Activated CD4-positive, alpha-beta memory T cell treated with anti-CD3 and anti-CD28 coated beads, Interleukin-2, amount 10 ng/mL, durations not matched to agents 7 days and 5 days (primary cell): ENCODE data around the gene ZNF692. TPM values are rescaled to one million over a fixed set of nuclear protein-coding genes. Genes with fewer than 3 reads are reported as not detected.
A peak's percentile ranks its signal among the peaks of the same experiment; 100 is the strongest.

Experiments used
- CTCF ChIA-PET: fragments of 350-600 bp; sonication (Branson Sonifier 250); formaldehyde crosslinking; loops from one replicate; lab custom pipeline; 2021; ENCODE audit warnings: antibody characterized with exemption, inconsistent platforms; lab: Charles Lee
- POLR2A ChIA-PET: fragments of 350-600 bp; sonication (Branson Sonifier 250); formaldehyde crosslinking; loops from one replicate; lab custom pipeline; 2021; ENCODE audit warnings: antibody characterized with exemption; lab: Charles Lee
- DNase-seq: peaks from one replicate; pipeline ENCODE4 v3.0.0-alpha.2; 2020
- H3K27ac Mint-ChIP-seq: one replicate; pipeline ENCODE4 v1.8.0; 2021; ENCODE audit warnings: mild to moderate bottlenecking, mixed read lengths
- H3K27me3 Mint-ChIP-seq: one replicate; pipeline ENCODE4 v1.8.0; 2021; ENCODE audit warnings: mixed read lengths
- H3K36me3 Mint-ChIP-seq: one replicate; pipeline ENCODE4 v1.8.0; 2021; ENCODE audit warnings: low read depth, mixed read lengths
- H3K4me1 Mint-ChIP-seq: one replicate; pipeline ENCODE4 v1.8.0; 2021; ENCODE audit warnings: mixed read lengths
- H3K4me3 Mint-ChIP-seq: one replicate; pipeline ENCODE4 v1.8.0; 2021; ENCODE audit warnings: mild to moderate bottlenecking, mixed read lengths
- H3K9me3 Mint-ChIP-seq: one replicate; pipeline ENCODE4 v1.8.0; 2021; ENCODE audit warnings: mixed read lengths
- total RNA-seq, 2 experiments: library from RNA; stranded (reverse); gene quantifications; one replicate each; pipeline ENCODE4 v1.2.3, GENCODE V29; 2021

Gene ZNF692
- total RNA-seq, 2 experiments from 2014 or later = 45.9 to 49.8 TPM

DNA sequence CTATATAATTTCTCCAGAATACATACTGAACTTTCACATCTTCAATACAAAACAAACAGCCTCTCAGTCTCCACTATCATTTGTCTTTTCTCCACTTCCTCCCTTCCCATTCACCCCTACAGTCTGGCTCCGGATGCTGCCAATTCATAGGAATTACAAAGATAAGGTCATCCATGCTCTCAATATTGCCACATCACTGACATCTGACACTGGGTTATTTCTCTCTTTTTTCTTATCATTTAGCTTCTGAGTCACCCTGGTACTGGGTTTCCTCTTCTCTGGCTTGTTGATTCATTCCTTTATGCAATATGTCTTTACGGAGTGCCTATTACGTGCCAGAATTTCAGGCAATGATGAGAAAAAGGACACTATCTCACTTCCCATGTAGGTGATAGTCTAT, 30.0 kb downstream of the ZNF692 start:
- POLR2A ChIA-PET = interaction anchor here (0.9 to 8.0 kb wide), 3 partner anchors 9 to 30 kb away, joined by 4 to 136 read pairs (median 7); partner anchors contain the start of genes ZNF672 and ZNF692
- Mint-ChIP-seq H3K4me1 (peaks cover 32% of the 10 kb centered on the region), H3K36me3 (peaks cover 19% of the 10 kb centered on the region), H3K9me3 (no peaks in the 10 kb centered on the region), H3K4me3 (no peak overlapping the region), H3K27me3 (peaks cover 10% of the 10 kb centered on the region), H3K27ac (no peak overlapping the region)
- no peak for DNase-seq
- CTCF ChIA-PET = interaction anchor here (1.7 to 4.1 kb wide), 2 partner anchors 9 to 30 kb away, joined by 4 to 69 read pairs; partner anchors contain the start of genes ZNF672 and ZNF692

GRCh38 chr1:248825909-248826760, 32.8 kb downstream of the ZNF692 start, which contains the start of gene SH3BP5L:
TSS of gene SH3BP5L (minus strand) at chr1:248825915. CDS start at chr1:248824935, 980 bp downstream.
- Mint-ChIP-seq H3K9me3 (no peaks in the 10 kb centered on the region), H3K27ac (peak within 1 kb of the TSS; percentile 98), H3K4me1 (peaks cover 56% of the 10 kb centered on the region), H3K4me3 (peak within 1 kb of the TSS; percentile 84), H3K36me3 (peaks cover 34% of the 10 kb centered on the region), H3K27me3 (peaks cover 2% of the 10 kb centered on the region)
- peak; percentile 91 for DNase-seq
- POLR2A ChIA-PET = interaction anchor here (0.7 to 8.0 kb wide), 16 partner anchors 9 to 100 kb away, joined by 3 to 136 read pairs (median 4); partner anchors contain the start of genes ZNF672 and ZNF692
- CTCF ChIA-PET = interaction anchor here (0.8 to 4.1 kb wide), 10 partner anchors 9 to 422 kb away, joined by 3 to 69 read pairs (median 4); partner anchors contain the start of genes ZNF672 and ZNF692

- H3K4me3 Mint-ChIP-seq = peak overlapping the region; percentile 84
- peaks cover 38% of the 10 kb centered on the region for H3K36me3 Mint-ChIP-seq
- ChIA-PET CTCF (interaction anchor here (0.9 to 4.1 kb wide), 9 partner anchors 10 to 421 kb away, joined by 3 to 69 read pairs (median 4); partner anchors contain the start of genes ZNF672 and ZNF692), POLR2A (interaction anchor here (0.7 to 8.0 kb wide), 12 partner anchors 8 to 101 kb away, joined by 3 to 136 read pairs (median 4); partner anchors contain the start of genes ZNF672 and ZNF692)
- H3K27me3 Mint-ChIP-seq = no peaks in the 10 kb centered on the region
- DNase-seq = no peak
- no peaks in the 10 kb centered on the region for H3K9me3 Mint-ChIP-seq
- peaks cover 61% of the 10 kb centered on the region for H3K4me1 Mint-ChIP-seq
- H3K27ac Mint-ChIP-seq = peak overlapping the region; percentile 98
Measured at GRCh38 chr1:248825573-248825908, 33.3 kb downstream of the ZNF692 start.

- ChIA-PET CTCF (interaction anchor here (1.1 to 4.1 kb wide), 3 partner anchors 13 to 49 kb away, joined by 3 to 69 read pairs (median 4); partner anchors contain the start of gene ZNF672), POLR2A (interaction anchor here (1.5 to 8.0 kb wide), 7 partner anchors 8 to 101 kb away, joined by 4 to 136 read pairs (median 8); partner anchors contain the start of genes ZNF672 and ZNF692)
- Mint-ChIP-seq H3K36me3 (peaks cover 42% of the 10 kb centered on the region), H3K9me3 (no peaks in the 10 kb centered on the region), H3K27ac (peak overlapping the region; percentile 98), H3K4me3 (peak overlapping the region; percentile 84), H3K4me1 (peaks cover 64% of the 10 kb centered on the region), H3K27me3 (no peaks in the 10 kb centered on the region)
- DNase-seq = no peak
Measured at GRCh38 chr1:248825136-248825535, 33.7 kb downstream of the ZNF692 start.

- Mint-ChIP-seq H3K27me3 (no peaks in the 10 kb centered on the region), H3K27ac (peak overlapping the region; percentile 98), H3K4me3 (peak overlapping the region; percentile 84), H3K36me3 (peaks cover 44% of the 10 kb centered on the region), H3K4me1 (peaks cover 67% of the 10 kb centered on the region), H3K9me3 (no peaks in the 10 kb centered on the region)
- CTCF ChIA-PET = no interaction called here
- POLR2A ChIA-PET = interaction anchor here (1.7 to 8.0 kb wide), 5 partner anchors 13 to 38 kb away, joined by 4 to 136 read pairs (median 17); partner anchors contain the start of genes ZNF672 and ZNF692
- DNase-seq = no peak
Measured at GRCh38 chr1:248824701-248825100, 34.2 kb downstream of the ZNF692 start.

- Mint-ChIP-seq H3K27ac (peak overlapping the region; percentile 98), H3K4me3 (peak overlapping the region; percentile 84), H3K9me3 (no peaks in the 10 kb centered on the region), H3K4me1 (peaks cover 68% of the 10 kb centered on the region), H3K27me3 (no peaks in the 10 kb centered on the region), H3K36me3 (peaks cover 45% of the 10 kb centered on the region)
- ChIA-PET CTCF (no interaction called here), POLR2A (interaction anchor here (1.7 to 8.0 kb wide), 3 partner anchors 13 to 35 kb away, joined by 4 to 136 read pairs (median 25); partner anchors contain the start of genes ZNF672 and ZNF692)
- DNase-seq = no peak
Measured at GRCh38 chr1:248824301-248824700, 34.6 kb downstream of the ZNF692 start.

DNA sequence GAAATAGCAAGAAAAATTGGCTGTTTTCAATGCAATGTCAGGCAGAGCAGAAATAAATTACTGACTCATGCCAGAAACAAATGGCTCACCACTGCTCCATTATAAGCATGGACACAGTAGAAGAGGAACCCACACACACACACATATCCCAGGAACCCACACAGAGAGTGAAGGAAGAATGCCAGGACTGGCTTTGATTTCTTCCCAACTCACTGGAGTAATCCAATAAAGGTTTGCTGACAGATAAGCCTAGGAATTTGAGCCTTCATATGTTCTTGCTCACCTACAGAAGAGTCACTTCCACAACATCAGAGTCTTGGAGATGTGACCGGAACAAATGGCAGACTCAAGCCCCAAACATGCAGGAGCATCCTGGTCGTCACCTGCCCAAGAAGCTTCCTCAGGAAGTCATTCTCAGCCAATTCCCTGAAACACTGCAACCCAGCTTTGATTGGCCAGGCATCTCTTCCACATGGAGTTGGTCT, 35.3 kb downstream of the ZNF692 start:
- H3K27ac Mint-ChIP-seq = no peak overlapping the region
- no peaks in the 10 kb centered on the region for H3K9me3 Mint-ChIP-seq
- ChIA-PET CTCF (no interaction called here), POLR2A (interaction anchor here (0.6 to 8.0 kb wide), 2 partner anchors 14 to 35 kb away, joined by 3 to 136 read pairs; partner anchors contain the start of genes ZNF672 and ZNF692)
- H3K4me3 Mint-ChIP-seq = peak overlapping the region; percentile 33
- no peaks in the 10 kb centered on the region for H3K27me3 Mint-ChIP-seq
- peaks cover 50% of the 10 kb centered on the region for H3K36me3 Mint-ChIP-seq
- DNase-seq = no peak
- H3K4me1 Mint-ChIP-seq = peaks cover 75% of the 10 kb centered on the region

DNA sequence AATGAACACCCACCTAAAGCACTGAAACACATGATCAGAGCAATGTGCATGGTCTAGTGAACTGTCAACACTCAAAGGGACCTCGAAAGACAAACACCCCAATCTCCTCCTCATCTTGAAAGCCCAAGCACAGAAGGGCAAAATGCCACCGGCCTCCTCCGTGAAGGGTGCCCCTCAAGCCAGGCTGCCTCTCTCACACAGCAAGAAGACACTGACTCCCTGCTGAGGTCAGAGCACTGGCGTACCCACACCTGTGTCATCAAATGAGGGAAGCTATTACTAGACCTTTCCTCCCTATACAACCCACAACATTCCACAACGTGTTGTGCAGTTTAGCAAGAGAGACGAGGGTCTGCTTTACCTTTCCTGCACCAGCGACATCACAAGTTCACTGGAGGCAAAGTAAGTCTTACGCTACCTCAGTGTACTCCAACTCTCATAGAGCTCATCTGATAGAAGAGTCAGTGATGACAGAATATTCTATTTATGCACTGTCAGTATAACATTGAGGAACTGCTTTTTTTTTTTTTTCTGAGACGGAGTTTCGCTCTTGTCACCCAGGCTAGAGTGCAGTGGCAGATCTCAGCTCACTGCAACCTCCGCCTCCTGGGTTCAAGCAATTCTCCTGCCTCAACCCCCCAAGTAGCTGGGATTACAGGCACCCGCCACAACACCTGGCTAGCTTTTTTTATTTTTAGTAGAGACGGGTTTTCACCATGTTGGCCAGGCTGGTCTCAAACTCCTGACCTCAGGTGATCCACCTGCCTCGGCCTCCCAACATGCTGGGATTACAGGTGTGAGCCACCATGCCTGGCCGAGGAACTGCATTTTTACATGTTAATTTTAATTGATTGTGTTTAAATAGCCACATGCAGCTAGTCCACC, 36.5 kb downstream of the ZNF692 start:
- Mint-ChIP-seq H3K4me3 (no peak overlapping the region), H3K4me1 (peaks cover 79% of the 10 kb centered on the region), H3K9me3 (no peaks in the 10 kb centered on the region), H3K27me3 (no peaks in the 10 kb centered on the region), H3K36me3 (peaks cover 57% of the 10 kb centered on the region), H3K27ac (no peak overlapping the region)
- no peak for DNase-seq
- ChIA-PET POLR2A (interaction anchor here (0.6 to 8.0 kb wide), 2 partner anchors 15 to 70 kb away, joined by 3 to 136 read pairs; partner anchors contain the start of gene ZNF672), CTCF (no interaction called here)

GRCh38 chr1:248821641-248822040, 37.2 kb downstream of the ZNF692 start:
- Mint-ChIP-seq H3K9me3 (no peaks in the 10 kb centered on the region), H3K27me3 (no peaks in the 10 kb centered on the region), H3K27ac (no peak overlapping the region), H3K4me1 (peaks cover 80% of the 10 kb centered on the region), H3K36me3 (peaks cover 61% of the 10 kb centered on the region), H3K4me3 (no peak overlapping the region)
- POLR2A ChIA-PET = interaction anchor here (8.0 kb wide), 1 partner anchor 16 kb away, joined by 136 read pairs; the partner anchor contains the start of gene ZNF672
- no peak for DNase-seq
- CTCF ChIA-PET = no interaction called here

GRCh38 chr1:248821101-248821500, 37.8 kb downstream of the ZNF692 start:
- H3K27ac Mint-ChIP-seq = no peak overlapping the region
- peaks cover 84% of the 10 kb centered on the region for H3K4me1 Mint-ChIP-seq
- H3K9me3 Mint-ChIP-seq = no peaks in the 10 kb centered on the region
- peaks cover 67% of the 10 kb centered on the region for H3K36me3 Mint-ChIP-seq
- ChIA-PET POLR2A (no interaction called here), CTCF (no interaction called here)
- H3K27me3 Mint-ChIP-seq = no peaks in the 10 kb centered on the region
- no peak for DNase-seq
- H3K4me3 Mint-ChIP-seq = no peak overlapping the region

DNA sequence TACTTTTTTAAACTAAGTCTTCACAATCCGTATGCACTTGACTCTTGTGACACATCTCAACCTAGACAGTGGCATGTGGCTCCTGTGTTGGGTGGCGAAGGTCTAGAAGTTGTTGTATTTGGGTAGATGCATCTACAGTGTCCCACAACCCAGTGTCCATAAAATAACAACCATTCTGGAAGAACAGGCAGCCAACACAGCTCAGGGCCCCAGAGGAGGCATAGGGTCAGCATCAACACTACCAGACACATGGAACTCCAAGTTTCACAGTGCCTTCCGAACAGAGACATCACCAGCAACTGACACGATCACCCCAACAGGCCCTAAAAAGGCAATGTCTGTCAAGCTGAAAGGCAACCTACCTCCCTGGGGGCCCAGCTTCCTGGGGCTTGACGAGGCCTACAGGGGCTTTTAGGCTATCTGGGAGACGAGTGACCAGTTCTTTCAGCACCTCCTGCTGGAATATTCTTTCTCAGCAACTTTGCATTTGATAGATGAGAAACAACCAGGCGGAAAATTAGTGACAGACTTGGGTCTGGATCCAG, 38.8 kb downstream of the ZNF692 start:
- no peak overlapping the region for H3K27ac Mint-ChIP-seq
- H3K27me3 Mint-ChIP-seq = no peaks in the 10 kb centered on the region
- CTCF ChIA-PET = no interaction called here

More for the DNA sequence above, 38.8 kb downstream of the ZNF692 start:
- H3K4me3 Mint-ChIP-seq = no peak overlapping the region
- H3K36me3 Mint-ChIP-seq = peaks cover 66% of the 10 kb centered on the region
- no peaks in the 10 kb centered on the region for H3K9me3 Mint-ChIP-seq
- DNase-seq = no peak
- peaks cover 83% of the 10 kb centered on the region for H3K4me1 Mint-ChIP-seq
- POLR2A ChIA-PET = interaction anchor here (0.9 to 1.7 kb wide), 2 partner anchors 10 to 17 kb away, joined by 3 to 4 read pairs; no protein-coding TSS in a partner anchor
